ENCODE measurements around the gene GBX1.

The GBX1 gene

GRCh38 chr7:151208253-151208862, 40.9 kb upstream of the GBX1 start:
- no peak for DNase-seq (ENCODE audit: low spot score)
- no peak for TF ChIP-seq CTCF (IDR thresholded peaks at IDR 0.05; ENCODE audit: extremely low read depth, missing control alignments)

- DNase-seq (ENCODE audit: low spot score) = no peak
- no peak for TF ChIP-seq CTCF (IDR thresholded peaks at IDR 0.05; ENCODE audit: extremely low read depth, missing control alignments)
These were observed 40.3 kb upstream of the GBX1 start for GRCh38 chr7:151207804-151208203.

- no peak for TF ChIP-seq CTCF (IDR thresholded peaks at IDR 0.05; ENCODE audit: extremely low read depth, missing control alignments)
- no peak for DNase-seq (ENCODE audit: low spot score)
These were observed 39.8 kb upstream of the GBX1 start for GRCh38 chr7:151207315-151207714.

- TF ChIP-seq CTCF (IDR thresholded peaks at IDR 0.05; ENCODE audit: extremely low read depth, missing control alignments) = no peak
- no peak for DNase-seq (ENCODE audit: low spot score)
These were observed 39.4 kb upstream of the GBX1 start for GRCh38 chr7:151206914-151207313.

- no peak for DNase-seq (ENCODE audit: low spot score)
- TF ChIP-seq CTCF (IDR thresholded peaks at IDR 0.05; ENCODE audit: extremely low read depth, missing control alignments) = no peak
These were observed 38.2 kb upstream of the GBX1 start for GRCh38 chr7:151205730-151206129.

- DNase-seq (ENCODE audit: low spot score) = no peak
- TF ChIP-seq CTCF (IDR thresholded peaks at IDR 0.05; ENCODE audit: extremely low read depth, missing control alignments) = no peak
These were observed 37.0 kb upstream of the GBX1 start for GRCh38 chr7:151204383-151205032.

GRCh38 chr7:151202836-151203235, 35.3 kb upstream of the GBX1 start:
- no peak for DNase-seq (ENCODE audit: low spot score)
- no peak for TF ChIP-seq CTCF (IDR thresholded peaks at IDR 0.05; ENCODE audit: extremely low read depth, missing control alignments)

Measured in GM20000 (cell line).